ENCODE data around the gene AJM1.
"Not testable (repeated sequence)": the region's sequence is repeated elsewhere in the genome, so short reads cannot be mapped to it uniquely, and the experiment has no call there.

DNA sequence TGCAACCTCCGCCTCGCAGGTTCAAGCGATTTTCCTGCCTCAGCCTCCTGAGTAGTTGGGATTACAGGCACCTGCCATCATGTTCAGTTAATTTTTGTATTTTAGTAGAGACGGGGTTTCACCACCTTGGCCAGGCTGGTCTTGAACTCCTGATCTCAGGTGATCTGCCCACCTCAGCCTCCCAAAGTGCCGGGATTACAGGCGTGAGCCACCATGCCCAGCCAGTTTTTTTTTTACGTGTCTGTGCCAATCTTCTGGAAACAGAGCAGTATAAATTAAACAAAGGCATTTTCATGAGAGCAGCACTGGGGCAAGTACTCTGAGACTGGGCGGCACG, 40.6 kb downstream of the AJM1 start:
- TF ChIP-seq, protein P1, sequence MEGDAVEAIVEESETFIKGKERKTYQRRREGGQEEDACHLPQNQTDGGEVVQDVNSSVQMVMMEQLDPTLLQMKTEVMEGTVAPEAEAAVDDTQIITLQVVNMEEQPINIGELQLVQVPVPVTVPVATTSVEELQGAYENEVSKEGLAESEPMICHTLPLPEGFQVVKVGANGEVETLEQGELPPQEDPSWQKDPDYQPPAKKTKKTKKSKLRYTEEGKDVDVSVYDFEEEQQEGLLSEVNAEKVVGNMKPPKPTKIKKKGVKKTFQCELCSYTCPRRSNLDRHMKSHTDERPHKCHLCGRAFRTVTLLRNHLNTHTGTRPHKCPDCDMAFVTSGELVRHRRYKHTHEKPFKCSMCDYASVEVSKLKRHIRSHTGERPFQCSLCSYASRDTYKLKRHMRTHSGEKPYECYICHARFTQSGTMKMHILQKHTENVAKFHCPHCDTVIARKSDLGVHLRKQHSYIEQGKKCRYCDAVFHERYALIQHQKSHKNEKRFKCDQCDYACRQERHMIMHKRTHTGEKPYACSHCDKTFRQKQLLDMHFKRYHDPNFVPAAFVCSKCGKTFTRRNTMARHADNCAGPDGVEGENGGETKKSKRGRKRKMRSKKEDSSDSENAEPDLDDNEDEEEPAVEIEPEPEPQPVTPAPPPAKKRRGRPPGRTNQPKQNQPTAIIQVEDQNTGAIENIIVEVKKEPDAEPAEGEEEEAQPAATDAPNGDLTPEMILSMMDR (IDR thresholded peaks at IDR 0.05; ENCODE audit: low read depth, low read length, poor library complexity, severe bottlenecking) = not testable (repeated sequence)
- not testable (repeated sequence) for TF ChIP-seq EZH2phosphoT487 (IDR thresholded peaks at IDR 0.05; ENCODE audit: borderline replicate concordance, low read length)
